Measurements from ENCODE around the gene KLRD1.

Gene KLRD1

DNA sequence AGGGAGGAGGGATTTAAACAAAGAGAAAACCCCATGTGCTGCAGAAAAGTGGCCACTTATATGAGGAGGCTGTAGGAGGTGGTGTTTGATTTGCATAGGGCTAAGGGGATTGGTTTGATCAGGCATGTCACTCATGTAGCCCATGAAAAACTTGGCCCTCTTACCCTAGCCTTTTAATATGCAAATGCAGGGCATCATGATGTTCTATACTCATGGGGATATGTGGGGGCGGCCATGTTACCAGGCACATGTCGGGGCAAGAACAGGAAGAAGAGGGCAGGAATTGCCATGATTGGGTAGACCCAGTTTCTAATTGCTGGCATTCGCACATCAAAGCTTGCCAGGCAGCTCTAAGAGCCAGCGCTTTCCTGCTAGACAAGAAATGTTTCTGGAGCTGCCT, 53.4 kb downstream of the KLRD1 start:
- no peak for DNase-seq (ENCODE audit: extremely low read depth, low read depth)
- TF ChIP-seq, protein P1, sequence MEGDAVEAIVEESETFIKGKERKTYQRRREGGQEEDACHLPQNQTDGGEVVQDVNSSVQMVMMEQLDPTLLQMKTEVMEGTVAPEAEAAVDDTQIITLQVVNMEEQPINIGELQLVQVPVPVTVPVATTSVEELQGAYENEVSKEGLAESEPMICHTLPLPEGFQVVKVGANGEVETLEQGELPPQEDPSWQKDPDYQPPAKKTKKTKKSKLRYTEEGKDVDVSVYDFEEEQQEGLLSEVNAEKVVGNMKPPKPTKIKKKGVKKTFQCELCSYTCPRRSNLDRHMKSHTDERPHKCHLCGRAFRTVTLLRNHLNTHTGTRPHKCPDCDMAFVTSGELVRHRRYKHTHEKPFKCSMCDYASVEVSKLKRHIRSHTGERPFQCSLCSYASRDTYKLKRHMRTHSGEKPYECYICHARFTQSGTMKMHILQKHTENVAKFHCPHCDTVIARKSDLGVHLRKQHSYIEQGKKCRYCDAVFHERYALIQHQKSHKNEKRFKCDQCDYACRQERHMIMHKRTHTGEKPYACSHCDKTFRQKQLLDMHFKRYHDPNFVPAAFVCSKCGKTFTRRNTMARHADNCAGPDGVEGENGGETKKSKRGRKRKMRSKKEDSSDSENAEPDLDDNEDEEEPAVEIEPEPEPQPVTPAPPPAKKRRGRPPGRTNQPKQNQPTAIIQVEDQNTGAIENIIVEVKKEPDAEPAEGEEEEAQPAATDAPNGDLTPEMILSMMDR (IDR thresholded peaks at IDR 0.05; ENCODE audit: low read depth, low read length): no peak

GRCh38 chr12:10361622-10362021, 54.0 kb downstream of the KLRD1 start:
- DNase-seq (ENCODE audit: extremely low read depth, low read depth): no peak
- TF ChIP-seq, protein P1 (IDR thresholded peaks at IDR 0.05; ENCODE audit: low read depth, low read length): no peak

GRCh38 chr12:10362325-10362724, 54.7 kb downstream of the KLRD1 start:
- DNase-seq (ENCODE audit: extremely low read depth, low read depth): no peak
- TF ChIP-seq, protein P1 (IDR thresholded peaks at IDR 0.05; ENCODE audit: low read depth, low read length): no peak

- TF ChIP-seq, protein P1 (IDR thresholded peaks at IDR 0.05; ENCODE audit: low read depth, low read length): no peak
- DNase-seq (ENCODE audit: extremely low read depth, low read depth): no peak
Measured at GRCh38 chr12:10362828-10363657, 55.4 kb downstream of the KLRD1 start.

GRCh38 chr12:10363658-10363913, 55.9 kb downstream of the KLRD1 start:
- TF ChIP-seq, protein P1 (IDR thresholded peaks at IDR 0.05; ENCODE audit: low read depth, low read length): no peak
- DNase-seq (ENCODE audit: extremely low read depth, low read depth): no peak

GRCh38 chr12:10363914-10364814, 56.5 kb downstream of the KLRD1 start:
- TF ChIP-seq, protein P1 (IDR thresholded peaks at IDR 0.05; ENCODE audit: low read depth, low read length): no peak
- DNase-seq (ENCODE audit: extremely low read depth, low read depth): no peak

Data from AG09319 (cell line).